IPS DF 6.9 (cell line): Measurements from ENCODE around the gene TAF5L.

Experiments
- DNase-seq: peaks from one replicate; pipeline ENCODE4 v3.0.0-alpha.2; 2013; ENCODE audit warnings: low read depth, low spot score
- H3K27ac ChIP-seq: one replicate; pipeline ENCODE4 v1.5.1; 2013; ENCODE audit warnings: low read length, control low read depth
- H3K27me3 ChIP-seq: 2 replicates; pipeline ENCODE4 v1.6.1; 2013; ENCODE audit warnings: mild to moderate bottlenecking, low read length; ENCODE audit not compliant: control insufficient read depth, insufficient read depth
- H3K36me3 ChIP-seq: 2 replicates; pipeline ENCODE4 v1.6.1; 2013; ENCODE audit warnings: low read length; ENCODE audit not compliant: control insufficient read depth, insufficient read depth
- H3K4me1 ChIP-seq: 2 replicates; pipeline ENCODE4 v1.6.1; 2013; ENCODE audit warnings: low read length; ENCODE audit not compliant: control insufficient read depth, insufficient read depth
- H3K4me3 ChIP-seq: 2 replicates; pipeline ENCODE4 v1.5.1; 2013; ENCODE audit warnings: mild to moderate bottlenecking, low read length
- H3K9me3 ChIP-seq: 2 replicates; pipeline ENCODE4 v1.6.1; 2013; ENCODE audit warnings: low read length, inconsistent platforms; ENCODE audit not compliant: control insufficient read depth, insufficient read depth
- WGBS: extraction: QIAGEN DNeasy Blood & Tissue Kit; methylation state at CpG from one replicate; pipeline ENCODE4 v1.1.7; 2013; ENCODE audit warnings: mixed read lengths, missing lambda C conversion rate; ENCODE audit not compliant: insufficient read length, insufficient coverage; 5-methylcytosine and 5-hydroxymethylcytosine counted together

Gene TAF5L

GRCh38 chr1:229594227-229595008 lies 31.5 kb downstream of the TAF5L start:
- Histone ChIP-seq H3K27me3 (no peaks in the 10 kb centered on the region), H3K9me3 (no peaks in the 10 kb centered on the region), H3K36me3 (peaks cover 12% of the 10 kb centered on the region), H3K27ac (no peak overlapping the region), H3K4me1 (no peaks in the 10 kb centered on the region; the same call in 1 of the 2 replicates), H3K4me3 (no peak overlapping the region)
- DNase-seq = no peak
- WGBS = no CpG with 5 or more reads among the region's 34 CpGs

- Histone ChIP-seq H3K4me1 (no peaks in the 10 kb centered on the region; the same call in 1 of the 2 replicates), H3K9me3 (no peaks in the 10 kb centered on the region), H3K27me3 (no peaks in the 10 kb centered on the region), H3K27ac (no peak overlapping the region), H3K4me3 (no peak overlapping the region), H3K36me3 (peaks cover 12% of the 10 kb centered on the region)
- WGBS = no CpG with 5 or more reads among the region's 12 CpGs
- DNase-seq = no peak
Observed at GRCh38 chr1:229593800-229594199, 32.1 kb downstream of the TAF5L start.

GRCh38 chr1:229590119-229590518 lies 35.8 kb downstream of the TAF5L start:
- no peak for DNase-seq
- Histone ChIP-seq H3K27ac (no peak overlapping the region), H3K36me3 (peaks cover 12% of the 10 kb centered on the region), H3K27me3 (no peaks in the 10 kb centered on the region), H3K4me1 (no peaks in the 10 kb centered on the region; the same call in 1 of the 2 replicates), H3K4me3 (no peak overlapping the region), H3K9me3 (no peaks in the 10 kb centered on the region)
- WGBS = no CpG with 5 or more reads among the region's 5 CpGs

- no peak for DNase-seq
- H3K36me3 ChIP-seq = no peaks in the 10 kb centered on the region
- no peak overlapping the region for H3K27ac ChIP-seq
- no CpG with 5 or more reads among the region's 2 CpGs for WGBS
- H3K4me3 ChIP-seq = no peak overlapping the region
- H3K27me3 ChIP-seq = no peaks in the 10 kb centered on the region
- no peaks in the 10 kb centered on the region for H3K4me1 ChIP-seq
- no peaks in the 10 kb centered on the region for H3K9me3 ChIP-seq
Observed at GRCh38 chr1:229585338-229585737, 40.6 kb downstream of the TAF5L start.

- Histone ChIP-seq H3K4me1 (no peaks in the 10 kb centered on the region), H3K27ac (no peak overlapping the region), H3K36me3 (no peaks in the 10 kb centered on the region), H3K4me3 (no peak overlapping the region), H3K27me3 (no peaks in the 10 kb centered on the region), H3K9me3 (no peaks in the 10 kb centered on the region)
- no peak for DNase-seq
- WGBS = no CpG with 5 or more reads among the region's 4 CpGs
Observed at GRCh38 chr1:229582715-229583114, 43.2 kb downstream of the TAF5L start.

GRCh38 chr1:229582011-229582694 lies 43.8 kb downstream of the TAF5L start:
- Histone ChIP-seq H3K27me3 (no peaks in the 10 kb centered on the region), H3K36me3 (no peaks in the 10 kb centered on the region), H3K9me3 (no peaks in the 10 kb centered on the region), H3K4me1 (no peaks in the 10 kb centered on the region), H3K27ac (no peak overlapping the region), H3K4me3 (no peak overlapping the region)
- no CpG with 5 or more reads among the region's 11 CpGs for WGBS
- DNase-seq = no peak

- 100% methylated on average over 2 of the region's 3 CpGs for WGBS
- no peak overlapping the region for H3K4me3 ChIP-seq
Observed at GRCh38 chr1:229581485-229581884, 44.4 kb downstream of the TAF5L start.

GRCh38 chr1:229579059-229579673 lies 46.8 kb downstream of the TAF5L start:
- no peak overlapping the region for H3K27ac ChIP-seq
- H3K4me3 ChIP-seq = no peak overlapping the region
- no CpG with 5 or more reads among the region's 9 CpGs for WGBS

More at GRCh38 chr1:229581485-229581884, 44.4 kb downstream of the TAF5L start:
- H3K9me3 ChIP-seq = no peaks in the 10 kb centered on the region
- no peak for DNase-seq
- H3K4me1 ChIP-seq = no peaks in the 10 kb centered on the region
- H3K36me3 ChIP-seq = no peaks in the 10 kb centered on the region
- no peak overlapping the region for H3K27ac ChIP-seq
- H3K27me3 ChIP-seq = no peaks in the 10 kb centered on the region

GRCh38 chr1:229578168-229579058 lies 47.5 kb downstream of the TAF5L start:
- H3K4me1 ChIP-seq = no peaks in the 10 kb centered on the region
- no CpG with 5 or more reads among the region's 14 CpGs for WGBS
- H3K36me3 ChIP-seq = no peaks in the 10 kb centered on the region
- H3K4me3 ChIP-seq = no peak overlapping the region
- H3K9me3 ChIP-seq = no peaks in the 10 kb centered on the region
- no peaks in the 10 kb centered on the region for H3K27me3 ChIP-seq
- DNase-seq = no peak
- H3K27ac ChIP-seq = no peak overlapping the region

More at GRCh38 chr1:229579059-229579673, 46.8 kb downstream of the TAF5L start:
- no peaks in the 10 kb centered on the region for H3K27me3 ChIP-seq
- H3K4me1 ChIP-seq = no peaks in the 10 kb centered on the region
- no peak for DNase-seq
- H3K9me3 ChIP-seq = no peaks in the 10 kb centered on the region
- no peaks in the 10 kb centered on the region for H3K36me3 ChIP-seq
